SW 1271 (cell line): ENCODE results near the gene IGF1R.

ENCODE experiments used
- DNase-seq, 2 experiments: peaks; one replicate each; lab custom pipeline; 2025; lab: John Stamatoyannopoulos, UW

The IGF1R gene

DNA sequence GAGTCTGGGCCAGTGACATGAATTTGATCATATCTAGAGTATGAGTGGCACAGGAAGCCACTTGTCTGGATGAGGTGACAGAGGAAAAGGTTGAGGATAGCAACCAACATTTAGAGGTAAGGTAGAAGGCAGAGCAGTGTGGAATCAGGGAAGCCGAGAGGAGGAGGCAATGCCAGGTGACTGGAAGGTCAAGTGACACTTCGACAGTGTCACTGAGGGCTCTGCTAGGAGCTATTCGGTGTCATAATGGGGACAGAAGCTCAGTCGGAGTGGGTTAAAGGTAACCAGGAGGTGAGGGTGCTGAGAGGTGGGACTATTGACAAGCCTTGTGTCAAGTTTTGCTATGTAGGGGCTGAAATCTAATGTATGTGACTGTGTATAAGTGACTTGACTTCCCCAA lies 56.7 kb downstream of the IGF1R start:
- DNase-seq, result no peak

DNA sequence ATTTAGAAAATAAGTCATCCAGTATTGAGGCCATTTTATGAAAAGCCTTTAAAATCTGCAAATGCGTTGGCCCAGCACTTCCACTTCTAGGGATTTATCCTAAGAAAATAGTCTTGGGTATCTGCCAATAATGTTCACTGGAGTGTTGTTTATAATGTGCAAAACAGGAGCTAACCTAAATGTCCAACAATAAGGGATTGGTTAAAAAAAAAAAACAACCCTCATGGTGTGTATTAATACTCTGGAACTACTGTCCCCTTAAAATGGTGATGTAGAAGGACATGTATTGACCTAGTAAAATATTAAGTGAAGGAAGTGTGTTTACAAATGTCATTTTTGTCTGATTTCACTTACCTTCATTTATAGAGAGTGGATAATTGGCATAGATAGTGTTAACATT lies 58.0 kb downstream of the IGF1R start:
- no peak for DNase-seq

DNA sequence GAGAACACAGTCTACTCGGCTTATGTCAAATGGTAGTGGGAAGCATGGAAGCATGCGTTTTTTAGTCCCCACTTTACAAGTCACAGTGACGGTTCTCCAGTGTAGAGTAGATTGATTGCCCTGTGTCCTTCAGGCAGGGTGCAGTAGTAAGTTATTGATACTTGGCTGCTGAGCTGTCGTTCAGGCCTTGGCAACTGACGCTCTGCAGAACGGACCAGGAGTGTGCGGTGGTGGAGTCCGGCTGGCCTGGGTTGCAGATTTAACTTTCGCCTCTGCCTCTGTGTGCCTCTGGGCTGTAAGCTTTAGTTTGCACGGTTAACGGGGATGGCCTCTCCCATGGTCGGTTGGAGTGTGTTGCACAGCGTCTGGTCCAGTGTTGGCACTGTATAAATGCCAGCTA lies 58.6 kb downstream of the IGF1R start:
- no peak for DNase-seq

DNA sequence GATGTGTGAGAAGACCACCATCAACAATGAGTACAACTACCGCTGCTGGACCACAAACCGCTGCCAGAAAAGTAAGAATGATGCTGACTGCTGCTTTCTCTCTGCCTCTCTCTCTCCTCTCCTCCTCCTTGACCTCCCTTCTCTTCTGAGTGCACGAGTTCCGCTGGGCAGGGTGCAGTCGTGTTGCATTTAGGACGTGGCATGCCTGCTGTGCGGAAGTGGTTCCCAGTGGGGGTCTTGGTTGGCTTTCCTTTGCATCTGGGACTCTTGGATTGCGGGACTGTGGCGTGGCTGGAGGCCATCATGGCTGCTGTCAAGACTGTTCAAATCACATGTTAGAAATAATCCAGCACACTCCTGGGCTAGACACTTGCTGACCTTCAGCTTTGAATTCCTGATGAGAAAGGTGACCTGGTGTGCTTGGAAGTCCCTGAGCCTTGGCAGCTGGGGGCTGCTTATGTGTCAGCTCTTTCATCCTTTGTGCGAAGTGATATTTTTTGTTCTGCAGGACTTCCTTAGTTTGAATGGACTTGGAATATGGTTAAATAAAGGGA lies 59.8 kb downstream of the IGF1R start:
- no peak for DNase-seq

DNA sequence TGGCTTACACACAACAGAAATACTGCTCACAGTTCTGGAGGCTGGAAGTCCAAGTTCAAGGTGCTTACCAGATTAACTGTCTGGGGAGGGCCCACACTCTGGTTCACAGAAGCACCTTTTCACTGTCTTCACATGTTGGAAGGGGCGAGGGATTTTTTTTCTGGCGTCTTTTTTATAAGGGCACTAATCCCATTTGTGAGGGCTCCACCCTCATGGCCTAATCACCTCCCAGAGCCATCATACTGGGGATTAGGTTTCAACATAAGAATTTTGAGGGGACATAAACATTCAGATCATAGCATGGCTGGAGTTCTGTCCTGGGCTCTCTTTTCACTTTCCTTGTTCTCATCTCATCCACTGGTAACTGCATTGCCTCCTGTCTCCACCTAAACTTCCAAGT lies 63.5 kb downstream of the IGF1R start:
- no peak for DNase-seq

DNA sequence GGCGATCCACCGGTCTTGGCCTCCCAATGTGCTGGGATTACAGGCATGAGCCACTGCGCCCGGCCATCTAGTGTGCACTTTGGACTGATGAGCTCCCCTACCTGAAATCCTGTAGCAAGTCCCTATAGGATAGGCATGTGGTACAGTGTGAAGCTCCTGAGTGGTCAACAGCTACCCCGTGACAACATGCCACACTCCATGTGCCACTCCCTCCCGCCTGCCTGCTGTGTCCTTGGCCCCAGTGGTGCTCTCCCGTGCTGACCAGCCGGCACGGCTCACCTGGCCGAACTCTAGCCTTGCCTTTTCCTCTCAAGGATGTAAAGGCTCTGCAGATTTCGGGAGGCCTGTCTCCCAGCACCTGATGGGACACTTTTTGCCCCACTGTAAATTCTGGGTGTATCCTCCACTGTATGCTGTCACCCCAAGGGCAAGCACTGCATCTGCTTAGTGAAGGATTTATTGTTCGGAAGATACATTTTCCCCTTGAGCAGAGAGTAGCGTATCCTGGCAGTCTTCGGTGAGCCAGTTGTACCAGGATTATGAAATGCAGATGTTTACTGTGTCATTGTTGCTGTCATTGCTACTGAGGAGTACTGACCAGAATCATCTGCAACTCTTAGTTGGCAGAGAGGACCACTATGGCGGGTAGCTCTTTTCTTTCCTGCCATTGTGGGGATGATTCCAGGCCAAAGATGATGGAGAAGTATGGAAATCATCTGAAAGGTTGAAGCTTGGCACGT lies 64.7 kb downstream of the IGF1R start:
- no peak for DNase-seq

DNA sequence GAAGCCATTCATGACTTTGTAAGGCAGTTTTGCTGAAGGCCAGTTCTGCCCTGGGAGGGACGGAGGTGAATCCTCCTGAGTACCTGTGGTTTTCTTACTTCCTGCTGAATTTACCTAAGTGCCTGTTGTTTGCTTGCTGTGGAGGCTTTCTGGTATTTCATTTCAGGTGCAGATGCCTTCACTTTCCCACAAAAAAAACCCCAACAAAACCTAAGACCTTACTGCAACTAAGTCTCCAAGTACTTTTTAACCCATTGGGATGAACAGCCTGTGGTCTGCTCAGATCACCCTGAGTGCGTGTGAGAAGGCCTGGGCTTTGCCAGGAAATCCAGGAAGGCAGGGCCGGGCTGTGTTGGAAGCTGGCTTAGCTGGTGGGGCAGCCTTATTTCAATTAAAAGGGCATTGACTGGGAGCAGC lies 65.3 kb downstream of the IGF1R start:
- no peak for DNase-seq

DNA sequence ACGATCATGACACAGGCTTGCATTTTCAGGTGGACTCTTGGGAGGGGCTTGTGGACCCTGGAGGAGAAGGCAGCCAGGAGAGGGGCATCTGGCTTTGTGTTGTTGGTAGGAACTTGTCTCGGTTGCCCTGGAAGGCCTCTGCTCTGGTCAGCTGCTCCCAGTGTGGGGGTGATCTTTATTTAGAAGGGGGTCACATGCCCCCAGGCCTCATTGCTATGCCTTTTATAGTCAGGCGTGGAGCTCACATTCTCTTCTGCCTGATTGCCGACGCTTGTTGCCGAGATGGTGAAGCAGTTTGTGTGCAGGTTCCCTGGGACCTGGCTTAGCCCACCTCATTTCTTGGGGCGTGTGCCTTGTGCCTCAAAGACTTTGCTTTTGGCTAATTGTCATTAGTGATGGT lies 66.6 kb downstream of the IGF1R start:
- no peak for DNase-seq

DNA sequence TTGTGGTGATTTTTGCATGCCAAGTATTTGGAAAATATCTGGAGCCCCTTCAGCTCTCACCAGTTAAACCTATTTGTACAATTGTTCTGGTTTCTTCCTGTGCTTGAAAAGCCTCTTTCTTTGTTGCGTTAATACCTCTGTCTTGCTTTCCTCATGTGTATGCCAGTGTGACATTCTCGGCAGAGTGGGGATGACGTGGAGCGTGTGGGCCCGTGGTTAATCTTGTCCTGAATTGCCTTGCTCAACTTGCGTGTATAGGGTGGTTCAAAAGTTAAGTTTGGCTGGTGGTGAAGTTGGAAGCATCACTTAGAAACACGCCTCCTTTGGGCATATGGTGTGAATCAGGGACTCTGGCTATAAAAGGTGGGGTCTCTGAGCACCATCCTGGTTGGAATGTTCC lies 67.1 kb downstream of the IGF1R start:
- DNase-seq, result no peak

DNA sequence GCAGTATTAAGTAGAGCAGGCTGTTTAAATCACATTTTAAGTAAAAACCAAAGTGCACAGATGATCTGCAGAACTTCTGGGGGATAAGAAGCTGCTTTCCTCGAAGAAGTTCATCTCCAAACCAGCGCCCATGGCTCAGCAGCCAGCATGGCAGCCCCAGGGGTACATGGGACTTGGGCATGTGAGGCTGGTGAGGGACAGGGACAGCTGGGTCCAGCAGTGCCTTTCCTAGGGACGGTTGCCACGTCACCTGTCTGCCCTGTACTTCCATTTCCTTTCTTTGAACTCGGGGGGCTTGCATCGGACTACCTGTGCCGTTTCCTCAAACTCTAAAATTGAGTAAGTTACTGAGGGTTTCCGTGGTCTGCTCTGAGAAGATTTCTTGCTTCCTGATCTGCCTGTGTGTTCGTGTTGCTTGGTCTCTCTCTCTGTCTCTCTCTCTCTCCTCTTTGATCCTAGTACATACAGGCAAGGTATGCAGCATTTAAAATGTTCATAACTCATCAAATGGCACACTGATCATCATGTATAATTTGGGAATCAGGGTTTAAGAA lies 67.6 kb downstream of the IGF1R start:
- no peak for DNase-seq

DNA sequence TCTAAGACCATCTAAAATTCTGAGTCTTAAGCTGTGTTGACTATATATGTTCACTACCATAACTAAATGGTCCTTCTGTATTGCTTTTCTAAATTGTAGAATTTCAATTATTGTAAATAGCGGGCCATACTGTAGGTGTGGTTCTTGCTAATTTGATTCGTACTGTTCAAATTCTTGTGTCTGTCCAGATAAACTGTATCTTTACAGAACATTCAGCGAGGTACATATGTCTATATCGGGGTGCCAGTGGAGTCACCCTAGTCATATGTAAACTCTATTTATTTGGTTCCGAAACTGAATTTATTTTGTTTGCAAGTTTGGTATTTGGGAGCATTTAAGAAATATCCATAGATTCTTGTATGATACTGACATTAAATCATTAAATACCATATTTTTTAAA lies 69.0 kb downstream of the IGF1R start:
- no peak for DNase-seq

DNA sequence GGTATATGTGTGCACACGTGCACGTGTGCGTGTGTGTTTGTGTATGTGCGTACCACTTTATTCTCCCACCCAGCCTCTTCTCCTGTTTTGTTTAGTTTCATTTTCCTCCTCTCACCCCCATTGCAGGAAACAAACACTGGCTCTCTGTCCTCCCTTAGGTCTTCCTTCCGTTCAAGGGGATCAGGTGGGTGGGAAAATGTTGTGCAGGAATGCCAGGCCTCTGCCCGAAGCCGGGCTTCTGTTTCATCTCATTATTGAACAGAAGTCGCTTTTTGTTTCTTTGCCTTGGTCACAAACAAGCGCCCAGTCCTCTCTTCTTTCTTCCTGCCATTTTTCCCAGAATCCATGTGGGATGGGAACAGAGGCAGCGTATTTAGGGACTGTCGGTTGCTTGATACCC lies 69.6 kb downstream of the IGF1R start:
- DNase-seq, result no peak

DNA sequence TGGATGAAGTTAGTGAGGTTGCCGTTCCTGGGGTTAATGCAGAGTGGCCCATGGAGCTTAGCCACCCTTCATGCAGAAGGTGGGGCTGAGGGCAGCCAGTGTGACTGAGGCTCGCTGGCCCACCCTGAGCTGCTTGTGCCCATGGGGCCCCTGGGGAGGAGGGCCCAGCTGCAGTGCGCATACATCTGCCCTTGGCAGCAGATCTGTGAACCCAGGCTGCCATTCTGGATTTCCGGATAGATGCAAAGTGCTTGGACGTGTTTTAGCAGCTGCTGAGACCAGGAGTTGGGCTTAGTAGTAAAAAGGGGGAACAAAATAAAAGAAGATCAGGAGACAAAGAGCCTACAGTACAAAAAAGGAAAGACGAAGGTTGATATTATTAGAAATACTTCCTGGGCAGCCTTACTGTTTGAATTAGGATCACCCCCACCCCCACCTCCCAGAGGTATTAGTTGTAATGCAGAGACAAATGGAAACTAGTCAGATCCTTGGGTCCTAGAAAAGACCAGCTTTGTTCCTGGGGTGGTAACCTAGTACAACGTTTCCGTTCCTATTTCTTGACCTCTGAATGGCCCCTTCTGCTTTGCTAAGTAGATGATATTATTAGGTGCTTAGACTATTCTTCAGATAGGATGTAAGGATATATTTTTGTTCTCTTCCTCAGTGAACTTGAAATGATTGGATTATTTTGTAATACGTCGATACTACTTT lies 70.2 kb downstream of the IGF1R start:
- no peak for DNase-seq

DNA sequence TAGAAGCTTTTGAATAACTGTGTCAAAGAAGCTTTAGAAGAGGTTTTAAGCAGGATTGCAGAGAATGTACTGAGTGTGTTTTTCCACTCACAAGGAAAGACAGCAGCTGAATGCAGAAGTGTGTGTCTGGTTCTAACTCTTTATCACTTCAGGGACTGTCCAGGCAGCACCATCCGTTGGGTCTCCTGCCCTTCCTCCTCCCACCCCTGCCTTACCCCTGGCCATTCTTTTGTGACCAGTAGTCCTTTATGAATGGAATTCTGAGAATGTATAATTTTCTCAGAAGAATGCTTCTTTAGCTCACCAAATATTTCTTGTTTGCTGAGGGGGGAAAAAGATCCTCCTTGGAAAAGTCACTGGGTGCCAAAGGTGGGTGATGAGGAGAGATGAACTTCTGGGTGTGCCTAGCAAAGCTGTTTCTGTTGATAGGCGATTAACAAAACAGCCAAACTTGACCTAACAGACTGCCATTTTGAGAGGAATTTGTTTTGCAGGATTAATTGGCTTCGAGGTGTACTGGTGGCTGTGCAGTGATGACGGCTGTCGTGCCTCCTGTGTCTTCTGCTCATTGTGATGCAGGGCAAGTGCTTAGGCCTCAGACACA lies 70.9 kb downstream of the IGF1R start:
- DNase-seq, result peak in 1 of 2 experiments; percentile 11

DNA sequence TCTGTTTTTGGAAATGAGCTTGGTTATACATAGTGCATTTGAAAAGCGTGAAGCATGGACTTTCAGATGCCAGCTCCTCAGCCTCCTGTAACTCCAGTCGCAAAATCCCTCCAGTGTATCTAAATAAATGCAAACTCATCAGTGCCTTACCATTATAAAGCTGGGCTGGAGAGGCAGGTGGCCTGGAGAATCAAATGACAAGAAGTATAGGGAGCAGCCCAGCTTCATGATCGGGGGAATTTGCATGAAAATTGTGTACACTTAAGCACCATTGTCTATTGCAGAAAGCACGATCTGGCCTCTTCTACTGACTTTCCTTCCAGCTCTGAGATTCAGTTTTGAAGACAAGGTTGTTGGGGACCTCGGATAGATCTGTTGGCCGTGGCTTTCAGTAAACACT lies 71.7 kb downstream of the IGF1R start:
- no peak for DNase-seq

DNA sequence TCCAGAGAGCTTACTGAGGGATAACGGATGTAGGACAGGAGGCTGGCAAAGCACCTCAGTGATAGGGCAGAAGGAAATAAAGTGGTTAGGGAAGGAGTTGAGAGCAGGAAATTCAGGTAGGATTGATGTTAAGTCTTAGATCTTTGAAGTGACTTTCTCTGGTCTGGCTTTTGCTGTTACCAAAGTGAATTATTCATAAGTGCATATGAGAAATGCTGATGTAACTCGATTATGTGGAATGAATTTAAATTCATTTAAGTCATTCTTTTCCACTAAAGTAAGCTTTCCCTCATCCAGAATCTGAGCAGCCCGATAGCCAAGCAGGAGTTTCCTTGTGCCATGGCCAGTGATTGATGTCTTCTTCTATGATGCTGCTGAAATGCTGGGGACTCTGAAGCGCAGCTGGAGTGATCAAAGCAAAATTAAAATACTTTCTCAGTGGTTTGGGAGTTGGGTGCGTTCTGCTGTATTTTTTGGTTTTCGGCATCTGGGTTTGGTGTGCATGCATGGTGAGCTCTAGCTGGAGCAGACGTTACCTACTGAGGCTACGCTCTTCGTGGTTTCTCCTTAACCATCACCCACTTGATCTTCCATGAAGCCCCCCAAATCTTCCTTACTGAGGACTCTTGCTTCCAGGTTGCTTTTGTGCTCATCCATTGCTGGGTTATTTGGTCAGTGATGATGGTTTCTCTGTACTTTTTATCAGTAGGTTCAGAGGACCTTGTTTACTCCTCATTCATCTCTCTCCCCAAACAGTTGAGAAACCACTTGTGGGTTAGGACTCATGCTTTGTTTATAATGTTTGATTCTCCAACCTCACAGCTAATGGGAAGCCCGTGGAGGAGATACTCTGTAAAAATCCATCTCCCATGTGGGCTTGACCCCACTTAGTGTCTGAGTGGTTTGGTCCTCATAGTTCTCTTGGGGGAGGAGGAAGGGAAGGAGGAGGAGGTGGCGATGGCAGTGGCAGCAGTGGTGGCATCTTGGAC lies 72.5 kb downstream of the IGF1R start:
- DNase-seq, result no peak

DNA sequence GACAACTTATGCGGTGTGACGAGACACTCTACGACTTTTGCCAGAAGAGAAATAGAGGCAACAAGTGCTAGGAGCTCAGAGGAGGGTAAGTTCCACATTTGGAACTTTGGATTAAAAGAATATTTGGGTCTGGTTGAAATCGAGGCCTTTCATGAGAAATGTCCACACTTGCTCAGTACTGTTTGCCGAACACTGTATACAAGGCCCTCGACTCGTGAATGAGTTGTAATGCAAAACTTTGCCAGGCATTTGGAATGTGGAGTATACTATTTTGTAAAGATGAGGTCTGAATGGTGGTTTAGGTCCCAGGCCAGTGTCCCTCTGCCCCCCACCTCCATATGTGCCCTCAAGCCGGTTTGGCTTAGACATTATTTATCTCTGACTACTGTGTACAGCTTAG lies 73.9 kb downstream of the IGF1R start:
- DNase-seq, result no peak

DNA sequence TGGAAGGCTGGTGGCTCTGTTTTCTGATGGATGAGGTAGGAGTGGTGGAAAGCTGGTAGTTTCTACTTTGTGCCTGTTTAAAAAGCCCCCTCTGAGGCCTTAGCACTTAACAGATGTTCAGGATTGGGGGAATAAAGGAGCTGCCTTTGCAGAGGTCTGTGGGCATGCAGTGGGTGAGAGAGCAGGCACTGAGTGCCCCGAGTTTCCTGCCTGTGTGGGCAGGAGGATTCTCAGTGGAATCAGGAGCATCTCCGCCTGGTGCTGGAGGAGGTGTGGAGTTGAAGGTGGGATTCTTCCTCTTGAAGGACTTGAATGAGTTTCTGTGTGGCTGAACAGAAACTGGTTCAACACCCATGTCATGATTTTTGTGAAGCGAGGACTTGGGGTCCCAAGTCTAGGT lies 74.3 kb downstream of the IGF1R start:
- DNase-seq, result no peak

DNA sequence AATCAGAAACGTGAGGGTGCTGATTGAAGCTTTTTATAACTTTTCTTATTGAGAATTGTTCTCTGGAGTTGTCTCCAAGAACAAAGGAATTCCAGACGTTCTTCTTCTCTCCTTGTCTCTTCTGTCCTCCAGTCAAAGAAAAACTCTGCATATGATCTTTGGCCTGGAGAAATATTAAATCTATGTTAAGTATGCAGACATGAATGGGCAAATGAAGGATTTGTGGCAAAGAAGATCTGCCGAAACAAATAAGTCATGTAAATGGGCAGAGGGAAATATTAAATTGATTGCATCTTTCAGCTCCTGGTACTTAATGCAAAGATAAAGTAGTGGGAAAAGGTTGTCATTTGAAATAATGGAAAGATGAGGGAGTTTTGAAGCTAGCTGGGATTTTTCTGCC lies 74.9 kb downstream of the IGF1R start:
- DNase-seq, result no peak

DNA sequence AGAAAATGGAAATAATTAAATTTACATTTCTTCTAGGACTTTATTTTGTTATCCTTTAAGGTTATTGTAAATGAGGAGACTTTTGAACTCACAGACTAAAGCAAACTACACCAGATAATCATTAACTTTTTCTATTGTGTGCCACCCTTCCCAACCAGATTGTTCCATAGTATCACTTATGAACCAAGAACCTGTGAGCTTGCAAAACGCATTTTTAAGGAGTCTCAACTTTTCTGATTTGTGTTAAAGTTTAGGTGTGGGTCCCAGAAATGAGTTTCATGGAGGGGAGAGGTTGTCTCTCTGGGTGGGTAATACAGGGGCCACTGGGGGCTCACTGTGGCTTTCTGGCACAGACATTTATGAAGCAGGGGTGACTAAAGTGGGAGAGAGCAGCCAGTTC lies 75.7 kb downstream of the IGF1R start:
- DNase-seq, result no peak

DNA sequence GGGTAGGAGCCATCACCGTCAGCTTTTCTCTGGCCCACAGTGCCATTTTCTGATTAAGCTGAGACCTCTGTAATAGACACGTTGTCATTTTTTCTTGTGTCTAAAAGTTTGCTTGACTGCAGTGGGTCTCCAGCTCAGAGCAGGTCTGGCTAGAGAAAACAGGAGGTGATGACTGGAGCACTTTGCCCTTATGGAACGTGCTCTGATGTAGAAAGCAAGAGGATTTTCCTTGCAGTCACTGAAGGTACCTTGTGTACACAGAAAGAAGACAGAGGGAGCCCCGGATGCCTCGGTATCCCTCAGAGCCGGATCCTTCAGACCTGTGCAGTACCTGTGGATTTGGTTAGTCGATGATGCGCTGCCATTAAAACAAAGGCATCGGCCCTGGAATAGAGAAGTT lies 76.2 kb downstream of the IGF1R start:
- no peak for DNase-seq

DNA sequence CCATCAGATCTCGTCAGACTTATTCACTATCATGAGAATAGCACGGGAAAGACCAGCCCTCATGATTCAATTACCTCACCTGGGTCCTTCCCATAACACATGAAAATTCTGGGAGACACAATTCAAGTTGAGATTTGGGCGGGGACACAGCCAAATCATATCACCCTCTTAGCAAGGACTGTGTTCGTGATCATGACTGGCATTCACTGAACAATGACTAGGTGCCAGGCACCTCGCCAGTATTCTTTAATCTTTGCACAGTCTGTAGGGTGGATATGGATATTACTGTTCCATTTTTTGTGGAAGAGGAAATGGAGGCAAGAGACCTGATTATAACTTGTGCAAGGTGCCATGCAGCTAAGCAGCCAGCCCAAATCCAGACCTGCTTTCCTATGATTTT lies 77.5 kb downstream of the IGF1R start:
- DNase-seq, result no peak
